ENCODE results near the gene EFCAB6.

DNA sequence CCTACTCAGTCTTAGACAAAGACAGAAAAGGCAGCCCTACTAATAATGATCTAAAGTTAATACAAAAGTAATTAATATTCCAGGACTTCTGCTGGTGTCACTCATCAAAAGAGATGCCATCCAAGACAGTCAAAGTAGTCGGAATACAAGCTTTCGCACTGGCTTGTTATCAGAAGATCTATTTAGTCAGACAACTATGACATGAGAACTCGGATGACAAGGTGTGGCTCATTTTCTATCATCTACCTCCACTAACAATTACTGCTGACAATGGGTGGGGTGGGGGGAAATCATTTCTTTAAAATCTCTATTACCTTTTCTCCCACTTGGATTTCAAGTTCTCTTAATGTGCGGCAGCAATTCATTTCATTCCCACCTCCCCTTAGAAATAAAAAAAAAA is 56.7 kb downstream of the EFCAB6 start:
- TF ChIP-seq, protein P1, sequence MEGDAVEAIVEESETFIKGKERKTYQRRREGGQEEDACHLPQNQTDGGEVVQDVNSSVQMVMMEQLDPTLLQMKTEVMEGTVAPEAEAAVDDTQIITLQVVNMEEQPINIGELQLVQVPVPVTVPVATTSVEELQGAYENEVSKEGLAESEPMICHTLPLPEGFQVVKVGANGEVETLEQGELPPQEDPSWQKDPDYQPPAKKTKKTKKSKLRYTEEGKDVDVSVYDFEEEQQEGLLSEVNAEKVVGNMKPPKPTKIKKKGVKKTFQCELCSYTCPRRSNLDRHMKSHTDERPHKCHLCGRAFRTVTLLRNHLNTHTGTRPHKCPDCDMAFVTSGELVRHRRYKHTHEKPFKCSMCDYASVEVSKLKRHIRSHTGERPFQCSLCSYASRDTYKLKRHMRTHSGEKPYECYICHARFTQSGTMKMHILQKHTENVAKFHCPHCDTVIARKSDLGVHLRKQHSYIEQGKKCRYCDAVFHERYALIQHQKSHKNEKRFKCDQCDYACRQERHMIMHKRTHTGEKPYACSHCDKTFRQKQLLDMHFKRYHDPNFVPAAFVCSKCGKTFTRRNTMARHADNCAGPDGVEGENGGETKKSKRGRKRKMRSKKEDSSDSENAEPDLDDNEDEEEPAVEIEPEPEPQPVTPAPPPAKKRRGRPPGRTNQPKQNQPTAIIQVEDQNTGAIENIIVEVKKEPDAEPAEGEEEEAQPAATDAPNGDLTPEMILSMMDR (IDR thresholded peaks at IDR 0.05) = no peak
- no peak for TF ChIP-seq POLR2A (IDR thresholded peaks at IDR 0.05)
